PC-9 (cell line): Measurements from ENCODE around the gene VWC2. TPM values are rescaled to one million over a fixed set of nuclear protein-coding genes. Genes with fewer than 3 reads are reported as not detected.

ENCODE experiments used
- BruUV-seq: library from RNA; stranded (reverse); fragments of 400-500 nt; replicated peaks from 2 replicates; lab custom pipeline; 2021; lab: Mats Ljungman, UMichigan
- CTCF ChIA-PET: fragments of 300-600 bp; sonication (Branson Sonifier 250); formaldehyde crosslinking; loops from one replicate; lab custom pipeline; 2022; ENCODE audit warnings: antibody characterized with exemption; lab: Charles Lee
- POLR2A ChIA-PET: fragments of 300-600 bp; sonication (Branson Sonifier 250); formaldehyde crosslinking; loops from one replicate; lab custom pipeline; 2022; ENCODE audit warnings: antibody characterized with exemption; ENCODE audit not compliant: unreplicated experiment; lab: Charles Lee
- DNase-seq, 2 experiments: peaks; one replicate each; pipeline versions ENCODE4 v3.0.0 to v3.0.0-alpha.2; 2015 to 2022; ENCODE audit warnings: mixed read lengths in 1 of 2
- H2AFZ ChIP-seq: fragments of 200-600 bp; sonication (generic); 2 replicates; pipeline ENCODE4 v1.8.1; 2017; ENCODE audit warnings: antibody characterized with exemption
- H3F3A ChIP-seq: fragments of 200-600 bp; sonication (generic); 2 replicates; pipeline ENCODE4 v1.8.1; 2017; ENCODE audit warnings: antibody characterized with exemption, mild to moderate bottlenecking, low read depth; ENCODE audit not compliant: insufficient read depth
- H3K27ac ChIP-seq: fragments of 200-600 bp; sonication (generic); 2 replicates; pipeline ENCODE4 v1.6.1; 2016; ENCODE audit warnings: mixed run types
- H3K27me3 ChIP-seq: fragments of 200-600 bp; sonication (generic); 2 replicates; pipeline ENCODE4 v1.6.1; 2016; ENCODE audit warnings: low read depth, mixed run types; ENCODE audit not compliant: insufficient read depth
- H3K36me3 ChIP-seq: fragments of 200-600 bp; sonication (generic); 2 replicates; pipeline ENCODE4 v1.6.1; 2016; ENCODE audit warnings: low read depth, mixed run types
- H3K4me1 ChIP-seq: fragments of 200-600 bp; sonication (generic); replicated peaks from 2 replicates; pipeline ENCODE4 v1.6.1; 2016; ENCODE audit warnings: mixed run types; ENCODE audit not compliant: insufficient read depth
- H3K4me2 ChIP-seq: fragments of 200-600 bp; sonication (generic); 2 replicates; pipeline ENCODE4 v1.6.1; 2017; ENCODE audit warnings: mixed run types
- H3K4me3 ChIP-seq: fragments of 200-600 bp; sonication (generic); 2 replicates; pipeline ENCODE4 v1.6.1; 2016; ENCODE audit warnings: mixed run types
- H3K79me2 ChIP-seq: fragments of 200-600 bp; sonication (generic); 2 replicates; pipeline ENCODE4 v1.6.1; 2017; ENCODE audit warnings: low read depth, mixed run types
- H3K9me2 ChIP-seq: fragments of 200-600 bp; sonication (generic); 2 replicates; pipeline ENCODE4 v1.8.1; 2017; ENCODE audit warnings: mild to moderate bottlenecking; ENCODE audit not compliant: insufficient read depth
- H3K9me3 ChIP-seq: fragments of 200-600 bp; sonication (generic); 2 replicates; pipeline ENCODE4 v1.8.1; 2016; ENCODE audit warnings: low read depth; ENCODE audit not compliant: insufficient read depth
- H4K20me1 ChIP-seq: fragments of 200-600 bp; sonication (generic); 2 replicates; pipeline ENCODE4 v1.8.1; 2017; ENCODE audit not compliant: insufficient read depth
- CTCF ChIP-seq: fragments of 200-600 bp; sonication (generic); conservative IDR thresholded peaks from 2 replicates; pipeline ENCODE4 v1.6.1; 2017; ENCODE audit warnings: mixed run types, antibody characterized with exemption, mild to moderate bottlenecking, moderate library complexity
- EZH2 ChIP-seq: fragments of 200-600 bp; sonication (generic); IDR thresholded peaks from 2 replicates; pipeline ENCODE4 v1.8.0; 2017; ENCODE audit warnings: antibody characterized with exemption, low read depth
- intact Hi-C: fragments of 100-400 bp; cut with micrococcal nuclease; formaldehyde crosslinking; loops from one replicate; pipeline ENCODE4 v1.10.0; 2022; ENCODE audit not compliant: unreplicated experiment
- total RNA-seq: library from RNA; stranded (reverse); gene quantifications from 2 replicates; pipeline ENCODE4 v1.2.3, GENCODE V29; 2021

The VWC2 gene
- total RNA-seq, 1 experiment from 2014 or later = not detected

- Histone ChIP-seq H3K27me3 (peaks cover 25% of the 10 kb centered on the region), H3K4me2 (no peak overlapping the region), H4K20me1 (no peaks in the 10 kb centered on the region; the same call in 1 of the 2 replicates), H3K4me1 (no peaks in the 10 kb centered on the region), H3K9me2 (no peaks in the 10 kb centered on the region), H2AFZ (no peak overlapping the region), H3K79me2 (no peaks in the 10 kb centered on the region), H3K36me3 (no peaks in the 10 kb centered on the region), H3K27ac (no peak overlapping the region), H3K4me3 (no peak overlapping the region), H3F3A (no peaks in the 10 kb centered on the region), H3K9me3 (no peaks in the 10 kb centered on the region)
- intact Hi-C loops = no loop called here
- no TSS peak for BruUV-seq
- ChIA-PET POLR2A (no interaction called here), CTCF (no interaction called here)
- no peak for DNase-seq
- TF ChIP-seq EZH2 (no peak), CTCF (no peak)
These were observed 119.0 kb downstream of the VWC2 start for GRCh38 chr7:49892481-49892880.

- no peak overlapping the region for H3K4me3 ChIP-seq
- H3K27ac ChIP-seq = no peak overlapping the region
- BruUV-seq = no TSS peak
- no peak overlapping the region for H2AFZ ChIP-seq
- H3K36me3 ChIP-seq = no peaks in the 10 kb centered on the region
- H3K4me2 ChIP-seq = no peak overlapping the region
- DNase-seq = no peak
- H3F3A ChIP-seq = no peaks in the 10 kb centered on the region
- no peaks in the 10 kb centered on the region; the same call in 1 of the 2 replicates for H4K20me1 ChIP-seq
- no peaks in the 10 kb centered on the region for H3K79me2 ChIP-seq
- peaks cover 18% of the 10 kb centered on the region for H3K27me3 ChIP-seq
- CTCF ChIA-PET = no interaction called here
- no peaks in the 10 kb centered on the region for H3K4me1 ChIP-seq
- TF ChIP-seq CTCF = no peak
- TF ChIP-seq EZH2 = no peak
- POLR2A ChIA-PET = no interaction called here
- intact Hi-C loops = no loop called here
- no peaks in the 10 kb centered on the region for H3K9me3 ChIP-seq
- H3K9me2 ChIP-seq = no peaks in the 10 kb centered on the region
These were observed 119.7 kb downstream of the VWC2 start for GRCh38 chr7:49893131-49893530.

- Histone ChIP-seq H2AFZ (no peak overlapping the region), H4K20me1 (no peaks in the 10 kb centered on the region; the same call in 1 of the 2 replicates), H3K4me1 (no peaks in the 10 kb centered on the region), H3F3A (no peaks in the 10 kb centered on the region), H3K4me3 (no peak overlapping the region), H3K27ac (no peak overlapping the region), H3K9me3 (no peaks in the 10 kb centered on the region), H3K36me3 (no peaks in the 10 kb centered on the region), H3K79me2 (no peaks in the 10 kb centered on the region), H3K27me3 (peaks cover 10% of the 10 kb centered on the region; the same call in 1 of the 2 replicates), H3K4me2 (no peak overlapping the region), H3K9me2 (no peaks in the 10 kb centered on the region)
- CTCF ChIA-PET = no interaction called here
- POLR2A ChIA-PET = no interaction called here
- no TSS peak for BruUV-seq
- DNase-seq = no peak
- intact Hi-C loops = no loop called here
- TF ChIP-seq CTCF (no peak), EZH2 (no peak)
These were observed 121.1 kb downstream of the VWC2 start for GRCh38 chr7:49894543-49894942.
